HG02798 (cell line): ENCODE measurements around the gene ANKRD16.
"Not testable (repeated sequence)": the region's sequence is repeated elsewhere in the genome, so short reads cannot be mapped to it uniquely, and the experiment has no call there.

Experiments
- ATAC-seq: cut with Tn5 transposase; IDR thresholded peaks from one replicate; pipeline ENCODE4 v1.9.1; 2021; ENCODE audit warnings: mild to moderate bottlenecking; ENCODE audit not compliant: unreplicated experiment, poor library complexity

ANKRD16 gene

DNA sequence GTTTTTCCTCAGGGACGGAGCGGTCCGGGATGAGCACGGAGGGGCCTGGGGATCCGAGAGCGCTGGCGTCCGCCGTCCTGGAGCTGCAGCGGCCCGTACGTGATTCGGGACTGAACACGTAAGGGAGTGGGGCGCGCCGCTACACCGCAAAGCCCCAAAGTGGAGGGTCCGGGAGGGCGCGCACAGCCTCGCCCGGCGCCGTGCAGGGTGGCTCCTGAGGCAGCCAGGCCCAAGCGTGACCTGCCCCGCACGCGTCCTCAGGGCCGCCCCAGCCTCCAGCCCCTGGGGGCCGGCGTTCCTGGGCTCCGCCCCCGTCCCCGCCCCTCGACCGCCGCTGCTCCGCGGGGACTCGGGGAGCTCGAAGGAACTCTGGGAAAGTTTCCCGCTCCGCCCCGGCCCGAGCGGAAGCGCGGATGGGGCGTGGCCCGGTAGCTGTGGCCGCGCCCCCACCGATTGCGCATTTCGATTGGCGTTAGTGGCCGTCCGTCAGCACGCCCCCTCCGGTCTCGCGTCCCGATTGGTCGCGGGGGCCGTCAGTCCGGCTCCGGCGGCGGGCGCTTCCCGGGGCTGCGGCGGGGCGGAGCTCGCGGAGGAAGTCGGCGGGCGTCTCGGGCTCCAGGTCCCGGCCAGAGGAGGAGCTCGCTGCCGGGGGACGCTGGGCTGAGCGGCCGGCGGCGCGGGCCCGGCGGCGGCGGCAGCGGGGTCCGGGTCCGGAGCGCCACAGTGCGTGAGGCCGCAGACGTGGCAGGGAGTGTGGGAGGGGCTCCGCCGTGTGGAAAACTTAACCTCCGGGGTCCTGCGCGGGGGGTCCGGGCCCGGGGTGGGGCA lies at the start of gene ANKRD16, which contains the start of gene FBH1:
Gene ANKRD16 (minus strand): TSS at position 270 of the 828 bp plus-strand sequence. CDS start 539 bp downstream, outside the sequence.
Gene FBH1 (plus strand): TSS at position 620 of the 828 bp plus-strand sequence. CDS start 103 bp downstream, at position 723.
- peak; percentile 90 for ATAC-seq

DNA sequence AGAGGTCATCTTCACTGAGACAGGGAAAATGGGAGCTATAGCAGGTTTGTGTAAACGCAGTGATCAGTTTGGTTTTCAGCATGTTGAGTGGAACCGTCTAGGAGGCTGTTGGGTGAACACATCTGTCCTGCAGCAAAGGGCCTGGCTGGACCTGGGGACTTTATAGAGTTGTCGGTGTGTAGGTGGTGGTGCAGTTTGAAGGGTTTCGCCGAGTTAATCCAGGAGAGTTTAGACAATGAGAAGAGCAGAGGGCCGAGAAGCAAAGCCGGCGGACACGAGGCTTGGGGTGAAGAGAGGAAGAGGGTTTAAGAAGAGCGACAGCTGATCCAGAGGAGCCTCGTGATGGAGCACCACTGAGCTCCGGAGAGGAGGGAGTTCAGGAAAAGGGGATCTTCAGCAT lies 48.6 kb upstream of the ANKRD16 start:
- ATAC-seq, result no peak

DNA sequence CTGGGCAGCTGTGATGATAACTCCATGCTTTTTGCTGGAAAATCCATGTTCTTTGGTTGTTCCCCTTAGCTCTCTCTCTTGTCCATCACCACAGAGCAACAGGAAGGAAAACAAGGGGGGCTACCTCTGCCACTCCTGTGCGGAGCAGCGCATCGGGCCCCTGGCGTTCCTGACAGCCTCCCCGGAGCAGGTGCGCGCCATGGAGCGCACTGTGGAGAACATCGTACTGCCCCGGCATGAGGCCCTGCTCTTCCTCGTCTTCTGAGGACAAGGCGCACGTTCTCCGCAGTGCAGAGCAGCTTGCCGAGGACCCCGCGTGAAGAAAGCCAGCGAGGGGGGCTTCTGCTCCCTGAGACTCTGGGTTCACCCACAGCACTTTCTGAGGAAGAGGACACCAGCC lies 47.3 kb upstream of the ANKRD16 start:
- no peak for ATAC-seq

DNA sequence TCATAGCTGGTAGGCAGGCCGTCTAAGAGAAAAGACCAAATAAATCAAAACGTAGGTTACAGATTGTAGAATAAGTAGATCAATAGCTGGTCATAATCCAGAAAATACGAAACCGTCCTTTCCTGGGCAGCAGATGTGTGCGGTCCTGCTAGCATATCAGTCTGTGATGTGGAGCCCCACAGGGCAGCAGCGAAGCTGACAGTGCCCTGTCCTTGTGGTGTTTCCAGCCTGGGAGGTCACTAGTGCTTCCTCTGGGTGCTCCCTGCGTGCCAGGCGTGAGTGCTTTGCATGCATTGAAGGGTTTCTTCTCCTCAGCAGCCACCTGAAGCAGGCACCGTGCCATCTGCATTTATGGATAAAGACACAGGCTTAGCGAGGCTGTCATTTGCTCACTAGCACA lies 45.9 kb upstream of the ANKRD16 start:
- ATAC-seq, result no peak

DNA sequence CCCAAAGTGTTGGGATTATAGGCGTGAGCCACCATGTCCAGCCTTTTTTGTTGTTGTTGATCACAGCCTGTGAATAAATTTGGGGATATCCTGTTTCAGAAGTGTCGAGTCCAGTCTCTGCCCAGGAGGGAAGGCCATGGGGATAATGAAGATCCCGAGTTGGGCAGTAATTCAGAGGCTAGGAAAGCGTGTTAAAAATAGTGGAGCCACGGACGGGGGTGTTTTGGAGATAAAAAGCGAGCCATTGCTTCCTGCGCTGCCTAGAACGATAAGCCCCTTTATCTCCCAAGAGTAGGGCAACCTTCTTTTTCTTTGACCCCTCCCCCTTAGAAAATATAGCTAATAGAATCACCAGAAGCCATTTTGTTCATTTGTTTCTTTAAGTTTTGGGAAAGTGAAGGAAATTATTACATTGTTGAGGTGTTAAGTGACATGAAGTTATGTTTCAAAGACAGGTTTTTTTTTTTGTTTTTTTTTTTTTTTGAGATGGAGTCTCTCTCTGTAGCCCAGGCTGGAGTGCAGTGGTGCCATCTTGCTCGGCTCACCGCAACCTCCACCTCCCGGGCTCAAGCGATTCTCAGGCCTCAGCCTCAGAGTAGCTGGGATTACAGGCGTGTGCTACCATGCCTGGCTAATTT lies 44.3 kb upstream of the ANKRD16 start:
- ATAC-seq, result no peak

DNA sequence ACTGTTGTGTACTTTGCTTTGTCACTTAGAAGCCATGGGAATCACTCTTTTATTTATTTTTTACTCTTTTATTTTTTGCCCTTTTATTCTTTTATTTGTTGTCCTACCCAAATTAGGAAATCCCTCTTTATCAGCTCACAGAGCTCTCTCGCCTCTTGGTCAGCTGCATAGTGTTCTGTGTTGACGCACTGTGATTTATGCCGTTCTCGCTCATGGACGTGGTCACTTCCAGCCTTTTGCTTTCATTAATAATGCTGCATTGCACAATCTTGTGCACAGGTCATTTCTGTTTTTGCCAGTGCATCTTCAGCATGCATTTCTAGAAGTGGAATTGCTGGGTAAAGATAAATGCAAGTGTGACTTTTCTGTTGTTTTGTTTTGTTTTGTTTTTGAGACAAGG lies 42.7 kb upstream of the ANKRD16 start:
- no peak for ATAC-seq

DNA sequence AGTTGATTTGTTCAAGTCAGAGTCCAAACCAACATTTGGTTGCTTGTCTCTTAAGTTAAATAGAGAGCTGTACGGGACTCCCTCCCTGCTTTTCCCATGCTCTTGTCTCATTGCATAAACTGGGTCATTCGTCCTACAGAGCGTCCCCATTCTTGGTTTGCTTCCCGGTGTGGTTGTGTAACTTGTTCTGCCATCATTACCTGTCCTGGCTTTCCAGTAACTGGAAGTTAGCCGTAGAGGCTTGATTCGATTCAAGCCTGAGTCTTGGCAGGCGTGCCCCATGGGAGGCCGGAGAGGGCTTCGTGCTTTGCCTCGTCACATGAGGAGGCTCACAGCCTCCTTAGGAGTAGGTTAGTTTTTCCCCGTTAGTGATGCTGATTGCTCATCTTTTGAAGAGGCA lies 40.6 kb upstream of the ANKRD16 start:
- ATAC-seq, result no peak

DNA sequence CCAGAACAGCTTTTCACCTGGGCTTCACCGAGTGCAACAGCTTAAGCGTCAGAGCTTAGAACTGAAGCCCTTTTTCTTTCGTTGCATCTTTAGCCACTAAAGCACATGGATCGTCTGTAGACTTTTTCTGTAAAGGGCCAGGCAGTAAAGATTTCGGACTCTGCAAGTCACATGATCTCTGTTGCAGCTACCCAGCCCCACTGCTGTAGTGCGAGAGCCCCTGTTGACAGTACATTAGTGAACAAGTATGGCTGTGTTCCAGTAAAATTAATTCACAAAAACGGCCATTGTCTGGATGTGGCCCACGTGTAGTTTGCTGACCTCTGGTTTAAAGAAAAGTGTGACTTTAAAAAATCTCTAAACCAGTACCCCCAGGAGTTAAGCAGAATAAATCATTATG lies 39.7 kb upstream of the ANKRD16 start:
- ATAC-seq, result no peak

DNA sequence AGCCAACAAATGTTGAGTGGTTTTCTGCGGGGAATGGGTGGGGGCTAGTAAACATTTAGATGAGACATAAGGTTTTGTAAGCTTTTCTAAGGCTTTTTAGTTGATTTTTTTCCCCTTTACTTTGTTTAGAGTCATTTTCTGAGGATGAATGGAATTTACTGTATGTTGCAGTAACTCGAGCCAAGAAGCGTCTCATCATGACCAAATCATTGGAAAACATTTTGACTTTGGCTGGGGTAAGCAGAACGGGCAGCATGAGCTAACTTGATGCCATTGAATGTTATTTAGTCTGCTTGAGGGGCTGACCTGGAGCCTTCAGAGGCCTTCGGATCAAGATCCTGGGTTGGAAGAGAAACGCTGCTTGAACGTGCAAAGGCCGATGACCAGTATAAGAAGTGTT lies 37.6 kb upstream of the ANKRD16 start:
- no peak for ATAC-seq

DNA sequence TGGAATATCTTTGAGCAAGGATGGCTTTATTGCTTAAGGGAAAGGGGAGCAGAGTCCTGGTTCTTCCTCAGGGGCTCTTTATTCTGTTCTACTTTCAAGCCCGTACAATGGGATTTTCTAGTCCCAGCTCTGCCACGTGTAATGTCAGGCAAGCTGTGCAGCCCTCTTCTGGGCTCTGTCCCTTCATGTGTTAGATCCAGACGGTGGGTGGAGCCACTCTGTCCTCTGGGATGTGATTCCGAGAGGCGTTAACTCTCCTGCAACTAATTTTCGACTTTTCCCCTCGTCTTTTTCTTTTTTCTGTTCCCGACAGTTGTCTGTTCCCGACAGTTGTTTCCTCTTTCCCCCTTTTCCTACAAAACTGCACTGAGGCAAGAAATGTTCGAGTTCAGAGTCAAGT lies 35.2 kb upstream of the ANKRD16 start:
- ATAC-seq, result no peak

DNA sequence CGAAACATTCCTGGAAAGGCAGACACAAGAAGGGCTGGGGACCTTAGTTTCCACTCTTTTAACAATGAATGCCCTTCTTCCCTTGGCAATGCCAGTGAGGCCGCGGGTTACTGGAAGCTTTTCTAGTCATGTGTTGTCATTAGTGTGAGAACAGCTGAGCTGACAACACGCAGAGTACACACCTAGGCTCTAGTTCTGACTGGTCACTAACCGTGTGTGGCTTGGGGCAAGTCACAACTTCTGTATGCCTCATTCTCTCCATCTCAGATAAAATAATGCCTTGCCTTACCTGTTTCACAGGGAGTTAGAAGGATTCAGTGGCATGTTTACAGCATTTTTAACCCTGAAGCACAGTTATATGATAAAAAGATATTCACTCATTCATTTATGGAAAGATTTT lies 32.1 kb upstream of the ANKRD16 start:
- no peak for ATAC-seq

DNA sequence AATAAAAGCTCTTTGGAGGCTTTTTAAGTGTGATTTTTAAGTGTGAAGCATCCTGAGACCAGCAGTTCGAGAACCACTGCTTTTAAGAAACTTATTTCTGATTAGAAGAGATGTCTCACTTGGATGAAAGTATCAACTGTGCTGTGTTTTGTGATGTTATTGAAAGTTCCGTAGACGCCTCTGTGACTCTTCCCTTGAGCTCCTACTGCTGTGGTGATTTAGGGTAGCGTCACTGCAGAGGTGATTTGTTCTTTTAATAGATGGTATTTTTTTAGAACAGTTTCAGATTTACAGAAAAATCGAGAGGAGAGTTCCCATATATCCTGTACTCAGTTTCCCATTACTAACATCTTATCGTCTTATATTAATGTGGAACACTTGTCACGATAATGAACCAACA lies 29.9 kb upstream of the ANKRD16 start:
- ATAC-seq, result no peak

DNA sequence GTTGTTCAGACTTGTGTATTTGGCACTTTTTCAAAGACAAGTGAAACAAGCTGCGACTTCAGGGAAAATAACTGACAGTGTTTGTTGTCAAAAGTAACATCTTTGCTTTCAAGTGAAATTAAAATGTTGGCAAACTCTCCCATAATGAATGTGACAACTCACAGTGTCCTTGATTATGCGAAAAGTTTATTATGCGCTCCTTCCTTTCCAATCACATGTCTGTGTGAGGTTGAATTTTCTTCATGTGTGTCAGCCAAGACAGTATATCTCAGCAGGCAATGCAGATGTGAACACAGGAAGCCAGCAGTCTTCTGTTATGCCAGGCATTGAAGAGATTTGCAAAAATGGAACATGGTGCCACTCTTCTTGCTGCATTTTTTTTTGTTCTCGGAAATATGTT lies 29.1 kb upstream of the ANKRD16 start:
- ATAC-seq, result no peak

DNA sequence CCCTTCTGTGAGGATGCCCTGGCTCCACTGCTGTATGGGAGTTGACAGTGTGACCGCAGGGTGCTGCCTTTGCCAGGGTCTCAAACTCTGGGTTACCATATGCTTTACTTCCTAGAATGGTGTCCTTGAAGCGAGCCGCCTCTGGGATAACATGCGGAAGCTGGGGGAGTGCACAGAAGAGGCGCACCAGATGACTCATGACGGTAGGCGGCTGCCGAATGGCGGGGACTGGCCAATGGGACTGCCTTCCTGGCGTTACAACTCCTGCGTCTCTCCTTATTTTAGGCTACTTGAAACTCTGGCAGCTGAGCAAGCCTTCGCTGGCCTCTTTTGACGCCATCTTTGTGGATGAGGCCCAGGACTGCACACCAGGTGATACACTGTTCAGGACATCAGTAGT lies 27.6 kb upstream of the ANKRD16 start:
- ATAC-seq, result no peak

DNA sequence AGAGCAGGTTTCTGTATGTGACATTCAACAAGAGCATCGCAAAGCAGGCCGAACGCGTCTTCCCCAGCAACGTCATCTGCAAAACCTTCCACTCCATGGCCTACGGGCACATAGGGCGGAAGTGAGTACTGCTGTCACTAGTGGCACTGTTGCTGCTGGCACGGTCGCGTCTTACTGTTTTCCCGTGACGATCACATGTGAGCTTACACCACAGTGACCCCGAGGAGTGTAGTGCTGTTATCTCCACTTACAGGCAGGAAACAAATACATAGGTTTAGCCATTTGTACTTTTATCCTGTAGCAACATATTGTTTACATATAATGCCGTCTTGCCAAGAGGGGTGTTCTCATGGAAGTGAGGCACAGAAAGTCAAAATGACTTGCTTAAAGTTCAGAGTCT lies 25.8 kb upstream of the ANKRD16 start:
- ATAC-seq, result no peak

DNA sequence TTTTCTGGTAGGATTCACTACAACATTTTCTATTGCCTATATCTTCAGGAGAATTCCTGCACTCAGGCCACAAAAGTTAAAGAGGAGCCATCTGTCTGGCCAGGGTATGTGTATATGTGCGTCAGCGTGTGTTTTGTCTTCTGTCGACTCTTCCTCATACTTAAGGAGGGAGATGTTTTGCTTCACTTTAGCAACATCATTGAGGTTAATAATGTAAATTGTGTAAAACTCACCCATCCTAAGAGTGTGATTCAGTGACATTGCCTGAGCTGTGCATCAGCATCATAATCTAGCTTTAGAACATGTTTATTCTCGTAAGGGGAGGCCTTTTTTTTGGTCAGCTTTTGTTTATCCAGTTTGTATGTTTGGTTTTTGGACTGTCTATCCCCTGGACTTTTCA lies 24.0 kb upstream of the ANKRD16 start:
- no peak for ATAC-seq

DNA sequence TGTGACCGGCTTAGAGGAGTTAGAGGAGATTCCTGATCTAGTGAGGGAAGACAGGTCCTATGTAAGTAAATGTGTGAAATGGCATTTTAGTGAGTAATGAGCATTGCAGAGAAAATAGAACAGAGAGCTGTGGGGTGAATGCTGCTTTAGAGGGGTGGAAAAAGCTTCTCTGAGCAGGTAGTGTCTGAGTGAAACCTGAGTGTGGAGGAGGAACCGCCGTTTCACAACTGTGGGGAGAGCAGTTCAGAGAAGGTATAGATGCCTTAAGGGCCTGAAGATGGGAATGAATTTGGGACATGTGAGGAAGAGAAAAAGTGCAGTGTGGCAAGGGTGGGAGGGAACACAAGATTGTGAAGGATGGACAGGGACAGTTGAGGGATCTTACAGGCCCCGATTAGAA lies 22.0 kb upstream of the ANKRD16 start:
- ATAC-seq, result no peak

DNA sequence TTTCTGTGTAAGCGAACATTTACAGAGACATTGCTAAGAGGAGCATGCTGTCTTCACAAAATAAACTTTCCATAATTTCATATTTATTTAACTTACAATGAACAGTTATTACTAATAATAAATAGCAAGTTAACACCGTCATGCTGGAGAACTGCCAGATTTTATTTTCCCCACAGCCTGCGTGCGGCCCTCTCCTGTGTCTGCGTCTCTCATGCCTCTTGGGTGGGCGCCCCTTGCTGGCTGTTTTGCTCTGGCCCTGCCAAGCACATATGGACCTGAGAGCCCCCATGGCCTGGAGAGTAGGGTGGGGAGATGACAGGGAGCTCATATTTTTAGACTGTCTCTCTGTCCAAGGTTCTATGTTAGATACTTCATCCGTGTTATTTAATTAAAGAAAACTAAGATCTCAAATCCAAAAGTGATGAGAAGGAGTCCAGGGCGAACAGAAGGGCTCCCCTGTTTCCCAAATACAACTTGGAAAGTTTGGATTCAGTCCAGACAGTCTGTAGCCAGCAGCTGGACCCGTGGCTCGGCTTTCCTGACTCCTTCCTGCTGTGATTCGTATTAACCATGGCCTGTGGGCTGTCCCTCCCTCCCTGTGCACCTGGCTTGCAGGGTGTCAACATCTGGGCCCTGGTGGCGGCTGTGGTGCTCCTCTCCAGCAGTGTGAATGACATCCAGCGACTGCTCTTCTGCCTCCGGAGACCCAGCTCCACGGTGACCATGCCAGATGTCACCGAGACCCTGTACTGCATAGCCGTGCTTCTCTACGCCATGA lies 20.8 kb upstream of the ANKRD16 start:
- ATAC-seq, result no peak

DNA sequence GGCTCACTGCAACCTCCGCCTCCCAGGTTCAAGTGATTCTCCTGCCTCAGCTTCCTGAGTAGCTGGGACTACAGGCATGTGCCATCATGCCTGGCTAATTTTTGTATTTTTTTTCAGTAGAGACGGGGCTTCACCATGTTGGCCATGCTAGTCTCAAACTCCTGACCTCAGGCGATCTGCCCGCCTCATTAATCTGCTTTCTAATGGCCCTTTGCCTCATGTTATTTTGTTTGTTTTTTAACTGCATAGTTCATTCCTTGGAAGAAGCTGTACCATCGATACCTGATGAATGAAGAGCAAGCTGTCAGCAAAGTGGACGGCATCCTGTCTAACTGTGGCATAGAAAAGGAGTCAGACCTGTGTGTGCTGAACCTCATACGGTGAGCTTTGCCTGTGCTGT lies 19.0 kb upstream of the ANKRD16 start:
- ATAC-seq, result not testable (repeated sequence)

DNA sequence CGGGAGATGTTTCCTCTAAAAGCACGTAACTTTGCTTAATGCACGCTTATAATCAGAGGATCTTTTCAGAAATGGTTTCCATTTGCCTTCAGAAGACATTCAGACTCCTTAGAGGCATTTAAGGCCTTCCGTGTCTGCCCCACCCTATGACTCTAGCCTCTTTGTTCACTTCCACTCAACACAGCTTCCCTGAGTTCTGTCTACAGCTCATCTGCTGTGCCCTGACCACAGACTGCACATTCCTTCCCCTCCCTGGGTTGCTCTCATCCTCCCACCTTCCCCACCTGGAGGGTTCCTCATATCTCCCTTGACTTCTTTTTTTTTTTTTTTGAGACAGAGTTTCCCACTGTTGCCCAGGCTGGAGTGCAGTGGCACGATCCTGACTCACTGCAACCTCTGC lies 17.0 kb upstream of the ANKRD16 start:
- no peak for ATAC-seq

DNA sequence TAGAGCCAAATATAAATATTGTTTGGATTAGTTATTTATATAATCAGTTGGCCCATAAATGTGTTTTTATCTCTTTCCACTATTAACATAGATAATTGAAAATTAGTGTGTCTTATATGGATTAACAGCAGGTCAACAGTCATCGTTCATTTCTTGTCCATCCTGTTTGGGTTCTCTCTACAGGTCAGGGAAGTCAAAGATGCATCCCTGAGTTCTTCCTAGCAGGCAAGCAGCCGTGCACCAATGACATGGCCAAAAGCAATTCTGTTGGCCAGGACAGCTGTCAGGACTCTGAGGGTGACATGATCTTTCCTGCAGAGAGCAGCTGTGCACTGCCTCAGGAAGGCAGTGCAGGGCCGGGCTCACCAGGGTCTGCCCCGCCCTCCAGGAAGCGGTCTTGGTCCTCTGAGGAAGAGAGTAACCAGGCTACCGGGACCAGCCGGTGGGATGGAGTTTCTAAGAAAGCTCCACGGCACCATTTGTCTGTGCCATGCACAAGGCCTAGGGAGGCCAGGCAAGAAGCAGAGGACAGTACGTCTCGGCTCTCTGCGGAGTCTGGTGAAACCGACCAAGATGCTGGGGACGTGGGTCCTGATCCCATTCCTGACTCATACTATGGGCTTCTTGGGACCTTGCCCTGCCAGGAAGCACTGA lies 16.3 kb upstream of the ANKRD16 start:
- no peak for ATAC-seq
